ENCODE results near the gene STARD10.
A peak's percentile ranks its signal among the peaks of the same experiment; 100 is the strongest.
"Not testable (repeated sequence)": the region's sequence is repeated elsewhere in the genome, so short reads cannot be mapped to it uniquely, and the experiment has no call there.

Gene STARD10

DNA sequence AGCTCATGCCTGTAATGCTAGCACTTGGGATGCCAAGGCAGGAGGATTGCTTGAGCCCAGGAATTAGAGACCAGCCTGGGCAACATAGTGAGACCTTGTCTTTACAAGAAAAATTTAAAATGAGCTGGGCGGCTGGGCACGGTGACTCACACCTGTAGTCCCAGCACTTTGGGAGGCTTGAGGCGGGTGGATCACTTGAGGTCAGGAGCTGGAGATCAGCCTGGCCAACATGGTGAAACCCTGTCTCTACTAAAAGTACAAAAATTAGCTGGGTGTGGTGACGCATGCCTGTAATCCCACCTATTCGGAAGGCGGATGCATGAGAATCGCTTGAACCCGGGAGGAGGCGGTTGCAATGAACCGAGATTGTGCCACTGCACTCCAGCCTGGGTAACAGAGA lies 17.8 kb upstream of the STARD10 start:
- DNase-seq, H3K9me3 Mint-ChIP-seq, H3K27me3 Mint-ChIP-seq: not testable (repeated sequence)
- H3K4me1 Mint-ChIP-seq: peaks cover 46% of the 10 kb centered on the region
- CTCF ChIA-PET: interaction anchor here (1.0 to 6.0 kb wide), 4 partner anchors 18 to 87 kb away, joined by 3 to 48 read pairs (median 4); partner anchors contain the start of gene STARD10
- peaks cover 33% of the 10 kb centered on the region for H3K36me3 Mint-ChIP-seq
- peak overlapping the region; percentile 45 for H3K27ac Mint-ChIP-seq
- peak overlapping the region; percentile 66 for H3K4me3 Mint-ChIP-seq

DNA sequence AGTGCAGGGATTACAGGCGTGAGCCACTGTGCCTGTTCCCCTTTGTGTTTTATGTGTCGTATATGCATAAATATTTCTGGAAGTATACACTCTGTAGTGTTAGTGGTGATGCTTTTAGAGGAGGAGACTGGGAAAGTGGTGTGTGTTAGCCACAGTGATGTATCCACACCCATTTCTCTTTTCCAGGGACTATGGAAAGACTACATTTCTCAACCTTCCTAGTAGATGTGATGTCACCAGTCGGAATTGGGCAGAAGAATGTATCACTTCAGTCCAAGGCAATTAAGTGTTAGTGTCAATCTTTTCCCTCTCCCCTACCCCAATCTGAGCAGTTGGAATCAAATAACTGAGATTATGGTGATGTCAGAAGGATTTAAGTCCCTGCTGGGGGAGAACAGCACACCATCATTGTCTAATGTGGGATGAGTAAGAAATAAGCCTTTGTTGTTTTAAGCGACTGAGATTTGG lies 14.5 kb upstream of the STARD10 start:
- CTCF ChIA-PET: interaction anchor here (0.7 to 6.0 kb wide), 4 partner anchors 15 to 83 kb away, joined by 3 to 48 read pairs (median 6); partner anchors contain the start of gene STARD10
- H3K4me3 Mint-ChIP-seq: no peak overlapping the region
- H3K4me1 Mint-ChIP-seq: peaks cover 38% of the 10 kb centered on the region
- no peaks in the 10 kb centered on the region for H3K27me3 Mint-ChIP-seq
- no peaks in the 10 kb centered on the region for H3K9me3 Mint-ChIP-seq
- H3K27ac Mint-ChIP-seq: no peak overlapping the region
- peaks cover 26% of the 10 kb centered on the region for H3K36me3 Mint-ChIP-seq
- no peak for DNase-seq

DNA sequence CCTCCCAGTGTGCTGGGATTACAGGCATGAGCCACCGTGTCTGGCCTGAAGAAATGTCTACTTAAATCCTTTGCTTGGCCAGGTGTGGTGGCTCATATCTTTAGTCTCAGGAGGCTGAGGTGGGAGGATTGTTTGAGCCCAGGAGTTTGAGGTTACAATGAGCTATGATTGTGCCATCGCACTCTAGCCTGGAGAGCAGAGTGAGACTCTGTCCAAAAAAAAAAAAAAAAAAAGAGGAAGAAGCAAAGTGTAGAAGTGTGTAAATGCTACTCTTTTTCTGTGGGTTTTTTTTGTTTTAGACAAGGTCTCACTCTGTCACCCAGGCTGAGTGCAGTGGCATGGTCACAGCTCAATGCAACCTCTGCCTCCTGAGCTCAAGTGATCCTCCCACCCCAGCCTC lies 13.9 kb upstream of the STARD10 start:
- Mint-ChIP-seq H3K27ac (no peak overlapping the region), H3K27me3 (no peaks in the 10 kb centered on the region), H3K4me3 (no peak overlapping the region), H3K9me3 (no peaks in the 10 kb centered on the region), H3K4me1 (peaks cover 32% of the 10 kb centered on the region), H3K36me3 (peaks cover 25% of the 10 kb centered on the region)
- no peak for DNase-seq
- CTCF ChIA-PET: interaction anchor here (1.2 to 1.9 kb wide), 2 partner anchors 13 to 82 kb away, joined by 3 to 9 read pairs; partner anchors contain the start of gene STARD10

DNA sequence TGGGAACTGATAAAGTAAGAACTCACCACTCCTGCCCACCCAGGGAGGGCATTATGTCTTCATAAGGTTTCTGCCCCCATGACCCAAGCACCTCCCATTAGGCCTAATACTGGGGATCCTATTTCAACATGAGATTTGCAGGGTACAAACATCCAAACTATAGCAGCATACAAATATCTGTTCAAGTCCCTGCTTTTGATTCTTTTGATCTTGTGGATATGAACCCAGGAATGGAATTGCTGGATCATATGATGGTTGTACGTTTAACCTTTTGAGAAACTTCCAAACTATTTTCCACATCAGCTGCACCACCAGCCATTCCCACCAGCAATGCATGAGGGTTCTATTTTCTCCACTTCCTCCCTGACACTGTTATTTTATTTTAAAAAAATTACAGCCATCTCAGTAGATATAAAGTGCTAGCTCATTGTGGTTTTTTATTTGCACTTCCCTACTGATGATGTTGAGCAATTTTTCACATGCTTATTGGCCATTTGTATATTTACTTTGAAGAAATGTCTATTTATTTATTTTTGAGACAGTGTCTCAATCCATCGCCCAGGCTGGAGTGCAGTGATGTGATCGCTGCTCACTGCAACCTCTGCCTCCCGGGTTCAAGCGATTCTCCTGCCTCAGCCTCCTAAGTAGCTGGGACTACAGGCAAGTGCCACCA lies 13.3 kb upstream of the STARD10 start:
- H3K27me3 Mint-ChIP-seq: no peaks in the 10 kb centered on the region
- H3K4me1 Mint-ChIP-seq: peaks cover 27% of the 10 kb centered on the region
- H3K9me3 Mint-ChIP-seq: no peaks in the 10 kb centered on the region
- H3K27ac Mint-ChIP-seq: no peak overlapping the region
- H3K4me3 Mint-ChIP-seq: no peak overlapping the region
- CTCF ChIA-PET: interaction anchor here (1.2 to 1.9 kb wide), 2 partner anchors 13 to 82 kb away, joined by 3 to 9 read pairs; partner anchors contain the start of gene STARD10
- H3K36me3 Mint-ChIP-seq: peaks cover 22% of the 10 kb centered on the region
- no peak for DNase-seq

DNA sequence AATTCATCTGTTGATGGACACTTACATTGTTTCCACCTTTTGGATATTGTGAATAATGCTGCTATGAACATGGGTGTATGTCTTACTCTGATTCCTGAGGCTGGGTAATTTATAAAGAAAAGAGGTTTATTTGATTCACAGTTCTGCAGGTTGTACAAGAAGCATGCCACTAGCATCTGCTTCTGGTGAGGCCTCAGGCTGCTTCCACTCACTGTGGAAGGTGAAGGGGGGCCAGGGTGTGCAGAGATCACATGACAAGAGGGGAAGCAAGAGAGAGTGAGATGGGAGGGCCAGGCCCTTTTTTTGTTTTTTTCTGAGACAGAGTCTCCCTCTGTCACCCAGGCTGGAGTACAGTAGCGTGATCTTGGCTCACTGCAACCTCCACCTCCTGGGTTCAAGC lies 12.5 kb upstream of the STARD10 start:
- H3K9me3 Mint-ChIP-seq, DNase-seq, H3K27me3 Mint-ChIP-seq, H3K4me3 Mint-ChIP-seq, H3K27ac Mint-ChIP-seq: not testable (repeated sequence)
- Mint-ChIP-seq H3K36me3 (peaks cover 22% of the 10 kb centered on the region), H3K4me1 (peaks cover 19% of the 10 kb centered on the region)
- CTCF ChIA-PET: interaction anchor here (1.9 kb wide), 1 partner anchor 81 kb away, joined by 9 read pairs; no protein-coding TSS in a partner anchor

GRCh38 chr11:72805216-72805615 lies 11.4 kb upstream of the STARD10 start:
- Mint-ChIP-seq H3K4me1 (peaks cover 10% of the 10 kb centered on the region), H3K4me3 (no peak overlapping the region), H3K27ac (no peak overlapping the region), H3K27me3 (no peaks in the 10 kb centered on the region), H3K9me3 (no peaks in the 10 kb centered on the region), H3K36me3 (peaks cover 17% of the 10 kb centered on the region)
- no peak for DNase-seq
- CTCF ChIA-PET: no interaction called here

- Mint-ChIP-seq H3K27me3 (no peaks in the 10 kb centered on the region), H3K9me3 (no peaks in the 10 kb centered on the region), H3K27ac (no peak overlapping the region), H3K36me3 (peaks cover 7% of the 10 kb centered on the region), H3K4me3 (no peak overlapping the region), H3K4me1 (peaks cover 5% of the 10 kb centered on the region)
- CTCF ChIA-PET: interaction anchor here (0.8 to 1.3 kb wide), 4 partner anchors 9 to 119 kb away, joined by 3 to 6 read pairs (median 3); partner anchors contain the start of gene STARD10
- no peak for DNase-seq
Measured at GRCh38 chr11:72802822-72803221, 9.0 kb upstream of the STARD10 start.

DNA sequence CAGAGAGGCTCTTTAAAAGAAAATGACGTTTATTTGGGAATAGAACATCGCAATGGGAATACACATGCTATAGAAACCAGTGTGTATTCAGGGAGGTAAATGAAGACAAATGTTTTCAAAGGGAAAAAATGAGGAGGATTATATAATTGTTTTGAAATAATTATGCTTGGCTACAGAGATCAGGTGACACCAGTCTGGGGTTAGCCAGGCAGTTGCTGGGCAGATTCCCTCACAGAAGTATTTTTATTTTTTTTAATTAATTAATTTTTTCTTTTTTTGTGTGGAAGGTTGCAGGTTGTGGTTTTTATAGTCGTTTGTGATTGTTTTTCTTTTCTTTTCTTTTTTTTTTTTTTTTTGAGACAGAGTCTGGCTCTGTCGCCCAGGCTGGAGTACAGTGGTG lies 5.6 kb upstream of the STARD10 start:
- H3K27ac Mint-ChIP-seq: no peak overlapping the region
- no peak for DNase-seq
- H3K36me3 Mint-ChIP-seq: no peaks in the 10 kb centered on the region
- H3K4me1 Mint-ChIP-seq: peaks cover 4% of the 10 kb centered on the region
- CTCF ChIA-PET: interaction anchor here (0.6 kb wide), 1 partner anchor 91 kb away, joined by 3 read pairs; no protein-coding TSS in a partner anchor
- H3K9me3 Mint-ChIP-seq: no peaks in the 10 kb centered on the region
- H3K27me3 Mint-ChIP-seq: no peaks in the 10 kb centered on the region
- H3K4me3 Mint-ChIP-seq: no peak overlapping the region

- CTCF ChIA-PET: interaction anchor here (1.2 kb wide), 1 partner anchor 15 kb away, joined by 3 read pairs; no protein-coding TSS in a partner anchor
- H3K4me1 Mint-ChIP-seq: peaks cover 15% of the 10 kb centered on the region
- no peaks in the 10 kb centered on the region for H3K36me3 Mint-ChIP-seq
- no peaks in the 10 kb centered on the region for H3K27me3 Mint-ChIP-seq
- no peak overlapping the region for H3K27ac Mint-ChIP-seq
- H3K9me3 Mint-ChIP-seq: no peaks in the 10 kb centered on the region
- H3K4me3 Mint-ChIP-seq: no peak overlapping the region
- DNase-seq: no peak
Measured at GRCh38 chr11:72798361-72798760, 4.5 kb upstream of the STARD10 start.

GRCh38 chr11:72793076-72793424 lies 797 bp downstream of the STARD10 start:
- CTCF ChIA-PET: interaction anchor here (0.7 to 3.6 kb wide), 21 partner anchors 9 to 373 kb away, joined by 3 to 102 read pairs (median 4); partner anchors contain the start of genes ATG16L2 and FCHSD2
- Mint-ChIP-seq H3K4me3 (peak overlapping the region; percentile 96), H3K36me3 (no peaks in the 10 kb centered on the region), H3K27me3 (no peaks in the 10 kb centered on the region), H3K9me3 (no peaks in the 10 kb centered on the region), H3K27ac (peak overlapping the region; percentile 98), H3K4me1 (peaks cover 29% of the 10 kb centered on the region)
- no peak for DNase-seq

- H3K36me3 Mint-ChIP-seq: no peaks in the 10 kb centered on the region
- H3K4me3 Mint-ChIP-seq: no peak overlapping the region
Measured at GRCh38 chr11:72792437-72793021, 1.3 kb downstream of the STARD10 start.

DNA sequence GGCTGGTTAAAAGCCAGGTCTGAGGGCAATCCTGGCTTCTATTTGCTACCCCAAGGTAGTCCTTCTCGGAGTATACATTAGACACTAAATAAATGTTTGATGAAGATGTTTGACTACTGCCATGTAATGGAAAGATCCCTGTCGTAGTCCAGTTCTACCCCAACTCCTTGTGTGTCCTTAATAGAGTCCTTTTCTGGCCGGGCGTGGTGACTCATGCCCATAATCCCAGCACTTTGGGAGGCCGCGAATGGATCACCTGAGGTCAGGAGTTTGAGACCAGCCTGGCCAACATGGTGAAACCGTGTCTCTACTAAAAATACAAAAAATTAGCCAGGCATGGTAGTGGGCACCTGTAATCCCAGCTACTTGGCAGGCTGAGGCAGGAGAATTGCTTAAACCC lies 2.6 kb downstream of the STARD10 start:
- H3K9me3 Mint-ChIP-seq, H3K36me3 Mint-ChIP-seq, H3K27me3 Mint-ChIP-seq, DNase-seq, H3K4me3 Mint-ChIP-seq, CTCF ChIA-PET: not testable (repeated sequence)
- Mint-ChIP-seq H3K27ac (peak overlapping the region; percentile 0), H3K4me1 (peaks cover 39% of the 10 kb centered on the region)

More at GRCh38 chr11:72792437-72793021, 1.3 kb downstream of the STARD10 start:
- H3K27ac Mint-ChIP-seq: peak overlapping the region; percentile 98
- H3K9me3 Mint-ChIP-seq: no peaks in the 10 kb centered on the region
- no peak for DNase-seq
- CTCF ChIA-PET: interaction anchor here (0.7 to 3.6 kb wide), 19 partner anchors 10 to 374 kb away, joined by 3 to 102 read pairs (median 4); partner anchors contain the start of genes ATG16L2 and FCHSD2
- peaks cover 35% of the 10 kb centered on the region for H3K4me1 Mint-ChIP-seq
- H3K27me3 Mint-ChIP-seq: no peaks in the 10 kb centered on the region

DNA sequence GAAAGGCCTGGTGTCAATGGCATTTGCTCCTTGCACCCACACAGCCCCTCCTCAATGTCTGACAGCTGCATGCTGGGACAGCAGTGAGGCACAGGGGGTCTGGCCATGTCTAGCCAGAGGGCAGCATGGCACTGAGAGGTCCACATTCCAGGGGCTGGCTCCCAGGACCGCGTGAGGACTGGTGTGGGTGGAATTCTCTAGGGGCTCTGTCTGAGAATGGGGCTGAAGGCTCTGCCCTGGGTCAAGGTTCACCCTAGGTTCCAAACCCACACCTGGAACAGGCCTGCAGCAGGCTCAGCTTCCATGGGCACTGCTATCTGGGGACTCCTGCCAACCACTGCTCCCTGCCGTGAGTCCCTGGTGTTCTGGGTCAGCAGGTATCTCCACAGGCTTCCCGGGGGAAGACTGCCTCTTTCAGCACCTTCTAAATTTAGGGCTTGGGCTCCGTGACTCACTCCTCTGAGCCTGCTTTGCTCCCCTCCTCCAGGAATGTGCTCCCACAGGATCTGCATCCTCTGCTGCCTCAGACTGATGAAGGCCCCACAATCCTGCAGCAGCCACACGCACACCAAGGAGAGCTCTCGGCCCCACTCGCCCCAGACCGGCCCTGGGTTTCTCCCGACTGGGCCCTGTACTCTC lies 4.2 kb downstream of the STARD10 start:
- H3K4me1 Mint-ChIP-seq: peaks cover 36% of the 10 kb centered on the region
- DNase-seq: no peak
- CTCF ChIA-PET: interaction anchor here (0.8 to 3.5 kb wide), 3 partner anchors 24 to 64 kb away, joined by 3 to 20 read pairs (median 3); no protein-coding TSS in a partner anchor
- H3K27me3 Mint-ChIP-seq: peaks cover 4% of the 10 kb centered on the region
- no peak overlapping the region for H3K4me3 Mint-ChIP-seq
- no peaks in the 10 kb centered on the region for H3K36me3 Mint-ChIP-seq
- H3K9me3 Mint-ChIP-seq: no peaks in the 10 kb centered on the region
- no peak overlapping the region for H3K27ac Mint-ChIP-seq

DNA sequence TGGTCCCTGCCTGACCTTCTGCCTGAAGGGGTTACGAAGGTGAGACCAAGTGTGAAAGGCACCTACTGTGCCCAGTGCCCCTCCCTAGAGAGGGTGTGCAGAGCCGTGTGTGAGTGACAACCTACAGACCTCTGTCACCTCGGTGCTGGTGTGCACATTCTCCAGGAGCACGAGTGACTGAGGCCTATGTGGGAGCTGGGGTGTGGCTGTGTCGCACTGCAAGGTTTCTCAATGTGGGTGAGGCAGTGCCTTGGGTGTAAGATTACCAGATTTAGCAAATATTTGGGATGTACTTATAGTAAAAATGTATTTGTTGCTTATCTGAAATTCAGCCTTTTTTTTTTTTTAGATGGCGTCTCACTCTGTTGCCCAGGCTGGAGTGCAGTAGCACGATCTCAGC lies 5.6 kb downstream of the STARD10 start:
- H3K27me3 Mint-ChIP-seq: peaks cover 11% of the 10 kb centered on the region
- CTCF ChIA-PET: interaction anchor here (1.0 to 3.5 kb wide), 2 partner anchors 13 to 62 kb away, joined by 4 to 20 read pairs; no protein-coding TSS in a partner anchor
- peaks cover 22% of the 10 kb centered on the region for H3K4me1 Mint-ChIP-seq
- no peaks in the 10 kb centered on the region for H3K9me3 Mint-ChIP-seq
- H3K27ac Mint-ChIP-seq: no peak overlapping the region
- no peaks in the 10 kb centered on the region for H3K36me3 Mint-ChIP-seq
- H3K4me3 Mint-ChIP-seq: no peak overlapping the region
- no peak for DNase-seq
